Stimulated activated CD4-positive, alpha-beta T cell treated with anti-CD3 and anti-CD28 coated beads, Interleukin-1b, Interleukin-23, amount 100 ng/mL, for 48 hours (primary cell): ENCODE data around the gene ZBTB7C.

Experiments used
- DNase-seq: peaks from one replicate; pipeline ENCODE4 v3.0.0-alpha.2; 2020

The ZBTB7C gene

GRCh38 chr18:48003426-48004349 is 405.5 kb downstream of the ZBTB7C start:
- DNase-seq = no peak

- no peak for DNase-seq
These were observed 406.2 kb downstream of the ZBTB7C start for GRCh38 chr18:48002933-48003365.

GRCh38 chr18:48000701-48001100 is 408.5 kb downstream of the ZBTB7C start:
- no peak for DNase-seq

- DNase-seq = no peak
These were observed 409.4 kb downstream of the ZBTB7C start for GRCh38 chr18:47999801-48000248.

- peak; percentile 46 for DNase-seq
These were observed 411.8 kb downstream of the ZBTB7C start for GRCh38 chr18:47997338-47997780.

- DNase-seq = no peak
These were observed 413.1 kb downstream of the ZBTB7C start for GRCh38 chr18:47996091-47996541.

GRCh38 chr18:47995654-47996053 is 413.5 kb downstream of the ZBTB7C start:
- DNase-seq = no peak

- DNase-seq = no peak
These were observed 415.8 kb downstream of the ZBTB7C start for GRCh38 chr18:47993409-47993808.

GRCh38 chr18:47992976-47993375 is 416.2 kb downstream of the ZBTB7C start:
- no peak for DNase-seq

- DNase-seq = no peak
These were observed 416.9 kb downstream of the ZBTB7C start for GRCh38 chr18:47992266-47992665.

GRCh38 chr18:47990981-47991380 is 418.2 kb downstream of the ZBTB7C start:
- no peak for DNase-seq

GRCh38 chr18:47987388-47987699 is 421.8 kb downstream of the ZBTB7C start:
- no peak for DNase-seq

- no peak for DNase-seq
These were observed 422.4 kb downstream of the ZBTB7C start for GRCh38 chr18:47986620-47987387.

GRCh38 chr18:47985866-47986265 is 423.3 kb downstream of the ZBTB7C start:
- DNase-seq = no peak

GRCh38 chr18:47984991-47985390 is 424.2 kb downstream of the ZBTB7C start:
- no peak for DNase-seq

GRCh38 chr18:47983946-47984345 is 425.2 kb downstream of the ZBTB7C start:
- DNase-seq = no peak

GRCh38 chr18:47983055-47983454 is 426.1 kb downstream of the ZBTB7C start:
- no peak for DNase-seq

- no peak for DNase-seq
These were observed 427.4 kb downstream of the ZBTB7C start for GRCh38 chr18:47981830-47982229.

GRCh38 chr18:47981320-47981719 is 427.9 kb downstream of the ZBTB7C start:
- no peak for DNase-seq

- DNase-seq = no peak
These were observed 429.5 kb downstream of the ZBTB7C start for GRCh38 chr18:47979611-47980200.

GRCh38 chr18:47978603-47979002 is 430.6 kb downstream of the ZBTB7C start:
- DNase-seq = no peak

- no peak for DNase-seq
These were observed 431.0 kb downstream of the ZBTB7C start for GRCh38 chr18:47978141-47978540.
